Measurements from ENCODE around the gene SPATA31C1.
"Not testable (repeated sequence)": the region's sequence is repeated elsewhere in the genome, so short reads cannot be mapped to it uniquely, and the experiment has no call there.

The SPATA31C1 gene

GRCh38 chr9:87938336-87938735 is 20.6 kb downstream of the SPATA31C1 start:
- DNase-seq = not testable (repeated sequence)

- not testable (repeated sequence) for DNase-seq
Measured at GRCh38 chr9:87939096-87939495, 21.3 kb downstream of the SPATA31C1 start.

- DNase-seq = no peak
Measured at GRCh38 chr9:87944096-87944495, 26.3 kb downstream of the SPATA31C1 start.

GRCh38 chr9:87944682-87945081 is 26.9 kb downstream of the SPATA31C1 start:
- DNase-seq = no peak

- no peak for DNase-seq
Measured at GRCh38 chr9:87950296-87950695, 32.5 kb downstream of the SPATA31C1 start.

- DNase-seq = no peak
Measured at GRCh38 chr9:87950765-87951488, 33.2 kb downstream of the SPATA31C1 start.

- DNase-seq = no peak
Measured at GRCh38 chr9:87954230-87954629, 36.5 kb downstream of the SPATA31C1 start.

GRCh38 chr9:87957839-87958238 is 40.1 kb downstream of the SPATA31C1 start:
- DNase-seq = no peak

GRCh38 chr9:87958591-87958990 is 40.8 kb downstream of the SPATA31C1 start:
- no peak for DNase-seq

- DNase-seq = no peak
Measured at GRCh38 chr9:87959916-87960581, 42.3 kb downstream of the SPATA31C1 start.

GRCh38 chr9:87963770-87964169 is 46.0 kb downstream of the SPATA31C1 start:
- no peak for DNase-seq

- no peak for DNase-seq
Measured at GRCh38 chr9:87964826-87965225, 47.1 kb downstream of the SPATA31C1 start.

GRCh38 chr9:87968155-87968554 is 50.4 kb downstream of the SPATA31C1 start:
- no peak for DNase-seq

- no peak for DNase-seq
Measured at GRCh38 chr9:87970602-87971001, 52.8 kb downstream of the SPATA31C1 start.

GRCh38 chr9:87973122-87973521 is 55.4 kb downstream of the SPATA31C1 start:
- DNase-seq = no peak
